Measurements from ENCODE around the gene TRAPPC8.

Gene TRAPPC8

GRCh38 chr18:31793531-31793930 lies 149.4 kb downstream of the TRAPPC8 start:
- DNase-seq (ENCODE audit: low spot score): no peak

GRCh38 chr18:31792580-31792911 lies 150.4 kb downstream of the TRAPPC8 start:
- no peak for DNase-seq (ENCODE audit: low spot score)

GRCh38 chr18:31791817-31792579 lies 150.9 kb downstream of the TRAPPC8 start:
- no peak for DNase-seq (ENCODE audit: low spot score)

- DNase-seq (ENCODE audit: low spot score): no peak
These were observed 153.5 kb downstream of the TRAPPC8 start for GRCh38 chr18:31789409-31789808.

DNA sequence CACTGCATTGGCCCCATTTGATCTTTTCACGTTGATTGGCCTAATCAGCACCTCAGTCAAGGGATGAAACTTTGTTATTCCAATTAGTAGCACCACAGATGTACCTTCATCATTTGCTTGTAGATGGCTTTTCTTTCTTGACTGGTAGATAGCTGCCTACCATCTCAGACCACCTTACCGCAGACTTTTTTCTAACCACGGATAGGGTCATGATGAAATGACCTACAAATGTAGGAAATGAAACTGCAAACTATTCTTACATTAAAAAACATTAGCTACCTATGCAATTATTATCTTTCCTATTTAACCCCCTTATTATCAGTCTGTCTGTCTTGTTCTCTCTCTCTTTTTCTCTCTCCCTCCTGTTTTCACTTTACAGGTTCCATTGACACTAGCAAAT lies 159.9 kb downstream of the TRAPPC8 start:
- no peak for DNase-seq (ENCODE audit: low spot score)
